K562 (cell line): ENCODE results near the gene MEF2C. TPM values are rescaled to one million over a fixed set of nuclear protein-coding genes. Genes with fewer than 3 reads are reported as not detected.

Experiments used
- ATAC-seq: fragments of 200-7000 bp; cut with Tn5 transposase; 3 replicates; pipeline ENCODE4 v1.9.1; 2020; ENCODE audit warnings: moderate library complexity
- BruUV-seq: library from RNA; stranded (reverse); fragments of 400-500 nt; replicated peaks from 2 replicates; lab custom pipeline; 2021; lab: Mats Ljungman, UMichigan
- CTCF ChIA-PET: fragments of 300-600 bp; formaldehyde crosslinking; extraction: SDS; loops from one replicate; lab custom pipeline; 2021; ENCODE audit warnings: low intra/inter-chr PET ratio; lab: Yijun Ruan, JAX
- POLR2A ChIA-PET: fragments of 300-600, 350-650 bp; sonication (Branson Sonifier 250); formaldehyde crosslinking; extraction: SDS; loops from one replicate; lab custom pipeline; 2021; ENCODE audit warnings: antibody characterized with exemption, inconsistent platforms; lab: Yijun Ruan, JAX
- DNase-seq, 4 experiments: peaks; one replicate each; pipeline versions ENCODE4 v3.0.0 to v3.0.0-alpha.2; 2011 to 2018; ENCODE audit warnings: low spot score in 3 of 4, mixed read lengths in 3 of 4; ENCODE audit errors: extremely low read depth in 1 of 4
- FAIRE-seq: peaks from 2 replicates; lab custom pipeline; 2011; peaks lifted over from hg19 to GRCh38; lab: Jason Lieb, UNC
- H2AFZ ChIP-seq: 2 replicates; pipeline ENCODE4 v1.6.0; 2011; ENCODE audit warnings: low read depth, low read length, control low read depth, inconsistent platforms
- H3K27ac ChIP-seq: fragments of 200-600 bp; 3 replicates; pipeline ENCODE4 v1.8.0; 2011; ENCODE audit warnings: low read depth, mild to moderate bottlenecking, control low read depth, inconsistent platforms, low read length, moderate library complexity, mixed read lengths; ENCODE audit errors: extremely low read depth
- H3K27me3 ChIP-seq, 2 experiments: fragments of 300-600 bp in 1 of 2; 2 replicates in 1 of 2; 3 replicates in 1 of 2; pipeline versions ENCODE4 v1.6.0 to v1.8.0; 2011; ENCODE audit warnings: inconsistent platforms in 2 of 2, low read length in 2 of 2, mild to moderate bottlenecking in 1 of 2, mixed read lengths in 1 of 2, moderate library complexity in 1 of 2; ENCODE audit not compliant: control insufficient read depth in 2 of 2, insufficient read depth in 2 of 2
- H3K36me3 ChIP-seq: fragments of 300-600 bp; 3 replicates; pipeline ENCODE4 v1.8.0; 2011; ENCODE audit warnings: mild to moderate bottlenecking, low read length, inconsistent platforms; ENCODE audit not compliant: control insufficient read depth, insufficient read depth
- H3K4me1 ChIP-seq, 2 experiments: fragments of 200-600 bp in 1 of 2; replicated peaks in 1 of 2; 2 replicates in 1 of 2; 3 replicates in 1 of 2; pipeline versions ENCODE4 v1.5.1 to v1.8.0; 2011; ENCODE audit warnings: inconsistent platforms in 2 of 2, low read length in 2 of 2, mild to moderate bottlenecking in 1 of 2, mixed read lengths in 1 of 2, moderate library complexity in 1 of 2; ENCODE audit not compliant: control insufficient read depth in 2 of 2, insufficient read depth in 2 of 2
- H3K4me2 ChIP-seq: 2 replicates; pipeline ENCODE4 v1.6.1; 2011; ENCODE audit warnings: low read length, control low read depth, inconsistent platforms, mixed read lengths; ENCODE audit not compliant: insufficient read depth
- H3K4me3 ChIP-seq: fragments of 200-600 bp; sonication (generic), shearing (Covaris generic); 2 replicates; pipeline ENCODE4 v1.5.1; 2016; ENCODE audit warnings: control low read depth, inconsistent platforms
- H3K79me2 ChIP-seq: fragments of 200-600 bp; 3 replicates; pipeline ENCODE4 v1.8.0; 2011; ENCODE audit warnings: low read length, inconsistent platforms; ENCODE audit not compliant: control insufficient read depth, insufficient read depth
- H3K9ac ChIP-seq, 2 experiments: 2 replicates each; pipeline versions ENCODE4 v1.6.0 to v1.6.1; 2011; ENCODE audit warnings: low read depth in 2 of 2, low read length in 2 of 2, control low read depth in 1 of 2, inconsistent platforms in 1 of 2, mild to moderate bottlenecking in 1 of 2, mixed read lengths in 1 of 2; ENCODE audit not compliant: insufficient read depth in 1 of 2
- H3K9me1 ChIP-seq: one replicate; pipeline ENCODE4 v1.6.0; 2011; ENCODE audit warnings: inconsistent platforms, mild to moderate bottlenecking, low read length, moderate library complexity; ENCODE audit not compliant: control insufficient read depth, insufficient read depth
- H3K9me3 ChIP-seq: replicated peaks from 2 replicates; pipeline ENCODE4 v1.5.1; 2011; ENCODE audit warnings: low read depth, low read length, inconsistent platforms; ENCODE audit not compliant: control insufficient read depth, insufficient read depth
- H4K20me1 ChIP-seq: replicated peaks from 2 replicates; pipeline ENCODE4 v1.6.1; 2011; ENCODE audit warnings: low read length, inconsistent platforms, mixed read lengths; ENCODE audit not compliant: control insufficient read depth, insufficient read depth
- CBFA2T3 ChIP-seq: fragments of 450-650 bp; IDR thresholded peaks from 2 replicates; pipeline ENCODE4 v1.6.1; 2017
- CCNT2 ChIP-seq: IDR thresholded peaks from 2 replicates; pipeline ENCODE4 v1.6.1; 2011; ENCODE audit warnings: borderline replicate concordance, low read depth, mild to moderate bottlenecking, moderate library complexity, mixed read lengths, low read length; ENCODE audit not compliant: insufficient read length; ENCODE audit errors: extremely low read depth
- CEBPZ ChIP-seq: fragments of 150-350 bp; IDR thresholded peaks from 2 replicates; pipeline ENCODE4 v1.6.1; 2014; ENCODE audit warnings: low read depth, mild to moderate bottlenecking, low read length, borderline replicate concordance
- CREB3L1 ChIP-seq: fragments of 450-650 bp; IDR thresholded peaks from 2 replicates; pipeline ENCODE4 v1.6.1; 2014; ENCODE audit warnings: low read depth, mild to moderate bottlenecking, moderate library complexity, borderline replicate concordance
- CREM ChIP-seq: IDR thresholded peaks from 2 replicates; pipeline ENCODE4 v1.6.1; 2014; ENCODE audit warnings: antibody characterized with exemption, low read depth
- TBP ChIP-seq: optimal IDR thresholded peaks from 2 replicates; pipeline ENCODE3; 2011; ENCODE audit warnings: low read depth, low read length, improper control_type of control experiment
- ZEB2 ChIP-seq: fragments of 450-650 bp; IDR thresholded peaks from 2 replicates; pipeline ENCODE4 v1.6.1; 2016
- ZNF175 ChIP-seq: fragments of 200-800 bp; sonication (Bioruptor generic); IDR thresholded peaks from 2 replicates; pipeline ENCODE4 v1.6.1; 2016; ENCODE audit warnings: low read depth, mild to moderate bottlenecking, missing genetic modification characterization, missing compliant biosample characterization
- ZNF197 ChIP-seq: fragments of 200-800 bp; sonication (Bioruptor generic); IDR thresholded peaks from 2 replicates; pipeline ENCODE4 v1.6.1; 2016; ENCODE audit warnings: low read depth, missing genetic modification characterization, missing compliant biosample characterization
- ZNF449 ChIP-seq: fragments of 250-450 bp; sonication (Bioruptor Pico); IDR thresholded peaks from 2 replicates; pipeline ENCODE4 v1.8.0; 2022; ENCODE audit warnings: moderate library complexity, mild to moderate bottlenecking, inconsistent platforms
- ZNF830 ChIP-seq: fragments of 250-450 bp; sonication (Bioruptor Pico); IDR thresholded peaks from 2 replicates; pipeline ENCODE4 v1.5.0; 2021; ENCODE audit warnings: mild to moderate bottlenecking
- WGBS: fragments of 100-300 bp; shearing (Covaris generic); methylation state at CpG from one replicate; pipeline ENCODE4 v1.1.6; 2016; ENCODE audit warnings: low coverage, mixed read lengths; ENCODE audit not compliant: insufficient coverage; ENCODE audit errors: missing lambda C conversion rate; 5-methylcytosine and 5-hydroxymethylcytosine counted together
- in situ Hi-C: fragments of 300-500 bp; cut with MboI; formaldehyde crosslinking; loops from 4 replicates; pipeline ENCODE4 v1.15.0; 2018; ENCODE audit warnings: inconsistent platforms, mixed read lengths
- intact Hi-C: fragments of 100-400 bp; cut with micrococcal nuclease; formaldehyde crosslinking; loops from 2 replicates; pipeline ENCODE4 v1.14.2; 2022
- polyA plus RNA-seq, 8 experiments: library from polyadenylated mRNA; depleted of rRNA in 4 of 8; stranded (reverse) in 5 of 8; unstranded in 3 of 8; fragments of >200 nt; fragmentation: Nextera tagmentation in 2 of 8; fragmentation: Illumina TruSeq in 1 of 8; extraction: Ambion mirVana in 2 of 8; extraction: Trizol in 1 of 8; gene quantifications; 2 replicates each; pipeline versions ENCODE4 v1.2.1 to v1.2.3, GENCODE V29; 2011 to 2014; ENCODE audit warnings: inconsistent platforms in 1 of 8, missing spikeins in 1 of 8
- total RNA-seq, 7 experiments: library from RNA; depleted of rRNA in 6 of 7; stranded (reverse); fragments of >200 nt in 6 of 7; fragmentation: Illumina TruSeq in 2 of 7; extraction: Trizol in 2 of 7; gene quantifications; 2 replicates each; pipeline versions ENCODE4 v1.2.1 to v1.2.3, GENCODE V29; 2011 to 2021; ENCODE audit warnings: low replicate concordance in 1 of 7

Gene MEF2C
- total and polyA plus RNA-seq, 9 of the 15 experiments (the other 6 are each of a cell fraction or from before 2014, with no cell fraction given), result 25.1 to 67.8 (median 58.3) TPM

- TF ChIP-seq ZNF449 (CRISPR knock-in tag), result 0 out of 2 replicates have a peak, but pooled peaks have one; percentile 69
- TF ChIP-seq CCNT2, result peak; percentile 87
- TF ChIP-seq ZNF175 (CRISPR knock-in tag), result peak; percentile 95
- TF ChIP-seq ZNF830 (CRISPR knock-in tag), result no peak
- peak; percentile 97 for TF ChIP-seq ZNF197 (CRISPR knock-in tag)
- TF ChIP-seq CREM, result 0 out of 2 replicates have a peak, but pooled peaks have one; percentile 27
These were observed at the start of gene MEF2C (continued) for GRCh38 chr5:88883059-88883835.

- Histone ChIP-seq H3K27me3 (no peaks in the 10 kb centered on the region), H3K4me1 (peaks cover 3 to 24% of the 10 kb centered on the region in 2 experiments; a peak in 3 of 5 replicates), H3K9ac (no peak overlapping the region), H3K79me2 (no peaks in the 10 kb centered on the region), H3K36me3 (no peaks in the 10 kb centered on the region), H4K20me1 (no peaks in the 10 kb centered on the region), H2AFZ (no peak overlapping the region), H3K4me2 (no peak overlapping the region)
- FAIRE-seq (no peak), DNase-seq (no peak), ATAC-seq (no peak)
- ChIA-PET POLR2A (no interaction called here), CTCF (no interaction called here)
- WGBS, result 7% methylated on average over 2 of the region's 2 CpGs
- no TSS peak for BruUV-seq
- intact Hi-C loops (loop anchor here (10.0 kb wide), 1 partner anchor 208 kb away; no protein-coding TSS in a partner anchor), in situ Hi-C loops (no loop called here)
- TF ChIP-seq CREB3L1 (no peak), TBP (no peak), CBFA2T3 (0 out of 2 replicates have a peak, but pooled peaks have one; percentile 15), ZEB2 (no peak), CEBPZ (no peak)
- TF ChIP-seq, all 486 proteins: peak for 1
- Histone ChIP-seq H3K27ac (no peak overlapping the region), H3K4me3 (no peak overlapping the region), H3K9me1 (no peaks in the 10 kb centered on the region), H3K9me3 (no peaks in the 10 kb centered on the region)
These were observed 49.6 kb upstream of the MEF2C start for GRCh38 chr5:88932541-88932940.
